DND-41 (cell line): ENCODE results near the gene FOXP1.

ENCODE experiments used
- EZH2 ChIP-seq: IDR thresholded peaks from 3 replicates; pipeline ENCODE4 v1.6.1; 2012; ENCODE audit warnings: borderline replicate concordance, low read depth, mild to moderate bottlenecking, moderate library complexity, low read length, inconsistent platforms; ENCODE audit not compliant: severe bottlenecking
- TF ChIP-seq, protein P1 (sequence below): IDR thresholded peaks from 2 replicates; pipeline ENCODE4 v1.5.1; 2012; ENCODE audit warnings: borderline replicate concordance, low read length, moderate library complexity, mild to moderate bottlenecking; ENCODE audit not compliant: poor library complexity, severe bottlenecking; ENCODE audit errors: extremely low read depth

DNA sequence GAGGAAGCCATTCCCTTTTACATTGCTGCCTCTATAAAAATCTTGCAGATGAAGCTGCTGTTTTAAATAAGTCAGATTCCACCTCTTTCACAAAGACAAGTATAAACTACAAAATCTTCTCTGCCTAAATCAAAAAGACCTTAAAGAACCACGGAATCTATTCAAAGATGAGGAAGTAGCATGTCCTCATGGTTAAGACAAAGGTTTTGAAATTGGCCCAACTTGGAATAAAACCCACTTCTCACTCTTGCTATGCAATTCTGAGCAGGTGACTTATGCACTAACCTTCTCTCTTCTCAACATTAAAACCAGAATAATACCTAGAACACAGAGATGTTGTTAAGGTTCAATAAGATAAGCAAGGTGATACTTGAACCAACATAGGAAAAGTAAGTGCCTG, 97.6 kb downstream of the FOXP1 start:
- TF ChIP-seq, protein P1, sequence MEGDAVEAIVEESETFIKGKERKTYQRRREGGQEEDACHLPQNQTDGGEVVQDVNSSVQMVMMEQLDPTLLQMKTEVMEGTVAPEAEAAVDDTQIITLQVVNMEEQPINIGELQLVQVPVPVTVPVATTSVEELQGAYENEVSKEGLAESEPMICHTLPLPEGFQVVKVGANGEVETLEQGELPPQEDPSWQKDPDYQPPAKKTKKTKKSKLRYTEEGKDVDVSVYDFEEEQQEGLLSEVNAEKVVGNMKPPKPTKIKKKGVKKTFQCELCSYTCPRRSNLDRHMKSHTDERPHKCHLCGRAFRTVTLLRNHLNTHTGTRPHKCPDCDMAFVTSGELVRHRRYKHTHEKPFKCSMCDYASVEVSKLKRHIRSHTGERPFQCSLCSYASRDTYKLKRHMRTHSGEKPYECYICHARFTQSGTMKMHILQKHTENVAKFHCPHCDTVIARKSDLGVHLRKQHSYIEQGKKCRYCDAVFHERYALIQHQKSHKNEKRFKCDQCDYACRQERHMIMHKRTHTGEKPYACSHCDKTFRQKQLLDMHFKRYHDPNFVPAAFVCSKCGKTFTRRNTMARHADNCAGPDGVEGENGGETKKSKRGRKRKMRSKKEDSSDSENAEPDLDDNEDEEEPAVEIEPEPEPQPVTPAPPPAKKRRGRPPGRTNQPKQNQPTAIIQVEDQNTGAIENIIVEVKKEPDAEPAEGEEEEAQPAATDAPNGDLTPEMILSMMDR, result no peak
- no peak for TF ChIP-seq EZH2
